Measurements from ENCODE around the gene FBXL17. TPM values are rescaled to one million over a fixed set of nuclear protein-coding genes. Genes with fewer than 3 reads are reported as not detected.

The FBXL17 gene
- total and polyA plus RNA-seq, 2 donors (not counting 1 experiment from before 2014, with no cell fraction given) = 7.3 to 40.3 TPM

DNA sequence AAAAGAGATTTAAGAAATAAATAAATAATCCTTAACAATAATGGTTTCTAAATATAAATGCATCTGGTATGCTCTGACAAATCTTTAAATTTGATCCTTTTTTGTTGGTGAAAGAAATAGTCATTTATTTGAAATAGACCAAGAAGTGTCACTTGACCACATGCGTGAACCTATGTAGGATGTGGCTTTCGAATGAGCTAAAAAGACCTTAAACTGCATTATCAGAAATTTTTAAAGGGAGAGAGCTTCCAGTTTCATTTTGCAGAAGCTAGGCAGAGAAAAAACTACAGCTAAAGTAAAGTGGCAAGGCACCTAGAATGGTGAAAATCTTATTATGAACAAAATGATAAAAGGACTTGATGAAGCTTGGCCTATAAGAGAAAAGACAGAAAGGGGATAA, 402.0 kb downstream of the FBXL17 start:
- DNase-seq = no peak
- Histone ChIP-seq H3K9ac (ENCODE audit: low read length) (no peak overlapping the region), H3K4me1 (ENCODE audit: control insufficient read depth in 2 of 2, insufficient read depth in 2 of 2, low read length in 2 of 2) (no peaks in the 10 kb centered on the region), H3K4me3 (ENCODE audit: control extremely low read depth in 1 of 5, extremely low read depth in 1 of 5, insufficient read depth in 1 of 5, low read depth in 2 of 5, low read length in 4 of 5) (no peak overlapping the region), H3K79me2 (ENCODE audit: control insufficient read depth, insufficient read depth, low read length) (no peaks in the 10 kb centered on the region), H3K36me3 (replicated peaks in 1 of 2; ENCODE audit: control extremely low read depth in 1 of 2, control insufficient read depth in 1 of 2, extremely low read depth in 1 of 2, insufficient read depth in 2 of 2, low read length in 1 of 2) (peaks cover 0 to 2% of the 10 kb centered on the region in 2 experiments), H3K27me3 (replicated peaks in 1 of 4; ENCODE audit: control extremely low read depth in 1 of 4, control insufficient read depth in 3 of 4, insufficient read depth in 4 of 4, low read length in 3 of 4) (no peaks in the 10 kb centered on the region), H3K4me2 (replicated peaks; ENCODE audit: low read depth, low read length, poor library complexity, severe bottlenecking) (no peak overlapping the region), H3K9me3 (ENCODE audit: control extremely low read depth in 1 of 3, control insufficient read depth in 2 of 3, insufficient read depth in 1 of 3, low read length in 2 of 3) (no peaks in the 10 kb centered on the region), H4K20me1 (ENCODE audit: control insufficient read depth, insufficient read depth, low read length, poor library complexity, severe bottlenecking) (no peaks in the 10 kb centered on the region), H3K27ac (ENCODE audit: low read length in 2 of 2) (no peak overlapping the region), H2AFZ (ENCODE audit: insufficient read depth, low read depth, low read length, poor library complexity, severe bottlenecking) (no peak overlapping the region)
- no peaks in the 10 kb centered on the region for H3K27me3 Mint-ChIP-seq
- no peak for ATAC-seq (ENCODE audit: low read depth)
- no peaks in the 10 kb centered on the region for H3K9me3 Mint-ChIP-seq (ENCODE audit: insufficient read depth)
- TF ChIP-seq, protein P1, sequence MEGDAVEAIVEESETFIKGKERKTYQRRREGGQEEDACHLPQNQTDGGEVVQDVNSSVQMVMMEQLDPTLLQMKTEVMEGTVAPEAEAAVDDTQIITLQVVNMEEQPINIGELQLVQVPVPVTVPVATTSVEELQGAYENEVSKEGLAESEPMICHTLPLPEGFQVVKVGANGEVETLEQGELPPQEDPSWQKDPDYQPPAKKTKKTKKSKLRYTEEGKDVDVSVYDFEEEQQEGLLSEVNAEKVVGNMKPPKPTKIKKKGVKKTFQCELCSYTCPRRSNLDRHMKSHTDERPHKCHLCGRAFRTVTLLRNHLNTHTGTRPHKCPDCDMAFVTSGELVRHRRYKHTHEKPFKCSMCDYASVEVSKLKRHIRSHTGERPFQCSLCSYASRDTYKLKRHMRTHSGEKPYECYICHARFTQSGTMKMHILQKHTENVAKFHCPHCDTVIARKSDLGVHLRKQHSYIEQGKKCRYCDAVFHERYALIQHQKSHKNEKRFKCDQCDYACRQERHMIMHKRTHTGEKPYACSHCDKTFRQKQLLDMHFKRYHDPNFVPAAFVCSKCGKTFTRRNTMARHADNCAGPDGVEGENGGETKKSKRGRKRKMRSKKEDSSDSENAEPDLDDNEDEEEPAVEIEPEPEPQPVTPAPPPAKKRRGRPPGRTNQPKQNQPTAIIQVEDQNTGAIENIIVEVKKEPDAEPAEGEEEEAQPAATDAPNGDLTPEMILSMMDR (IDR thresholded peaks at IDR 0.05) = no peak
- no peak for TF ChIP-seq EZH2 (IDR thresholded peaks at IDR 0.05; ENCODE audit: borderline replicate concordance, insufficient read depth, low read depth, low read length, poor library complexity, severe bottlenecking)
- H3K4me1 Mint-ChIP-seq = no peaks in the 10 kb centered on the region
- POLR2A ChIA-PET = no interaction called here
- intact Hi-C loops (cut with micrococcal nuclease) = no loop called here
- WGBS (ENCODE audit: insufficient coverage) = no CpG with 5 or more reads among the region's 2 CpGs
- no peak overlapping the region for H3K27ac Mint-ChIP-seq
- no peak overlapping the region for H3K4me3 Mint-ChIP-seq
- CTCF ChIA-PET = no interaction called here

DNA sequence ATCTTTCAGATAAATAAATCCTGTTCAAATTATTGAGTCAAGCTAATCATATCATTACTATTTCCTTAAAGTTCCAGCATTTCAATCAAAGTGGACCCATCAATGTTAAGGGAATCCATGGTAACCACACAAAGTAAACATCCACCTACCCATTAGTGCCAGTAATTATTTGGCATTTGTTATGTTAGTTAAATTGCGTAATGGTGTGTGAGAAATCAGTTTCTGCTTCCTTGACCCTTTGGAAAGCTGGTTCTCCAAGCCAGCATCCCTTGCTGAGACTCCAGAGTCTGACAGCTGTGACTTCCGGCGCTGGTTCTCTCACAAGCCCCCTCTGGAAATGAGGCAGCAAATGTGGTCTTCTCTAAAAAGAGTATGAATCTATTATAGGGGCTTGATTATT, 402.6 kb downstream of the FBXL17 start:
- Histone ChIP-seq H3K36me3 (replicated peaks in 1 of 2; ENCODE audit: control extremely low read depth in 1 of 2, control insufficient read depth in 1 of 2, extremely low read depth in 1 of 2, insufficient read depth in 2 of 2, low read length in 1 of 2) (peaks cover 0 to 2% of the 10 kb centered on the region in 2 experiments), H3K79me2 (ENCODE audit: control insufficient read depth, insufficient read depth, low read length) (no peaks in the 10 kb centered on the region), H3K4me1 (ENCODE audit: control insufficient read depth in 2 of 2, insufficient read depth in 2 of 2, low read length in 2 of 2) (no peaks in the 10 kb centered on the region), H2AFZ (ENCODE audit: insufficient read depth, low read depth, low read length, poor library complexity, severe bottlenecking) (no peak overlapping the region), H3K27me3 (replicated peaks in 1 of 4; ENCODE audit: control extremely low read depth in 1 of 4, control insufficient read depth in 3 of 4, insufficient read depth in 4 of 4, low read length in 3 of 4) (no peaks in the 10 kb centered on the region), H3K9ac (ENCODE audit: low read length) (no peak overlapping the region), H3K27ac (ENCODE audit: low read length in 2 of 2) (no peak overlapping the region), H3K4me2 (replicated peaks; ENCODE audit: low read depth, low read length, poor library complexity, severe bottlenecking) (no peak overlapping the region), H3K4me3 (ENCODE audit: control extremely low read depth in 1 of 5, extremely low read depth in 1 of 5, insufficient read depth in 1 of 5, low read depth in 2 of 5, low read length in 4 of 5) (no peak overlapping the region), H4K20me1 (ENCODE audit: control insufficient read depth, insufficient read depth, low read length, poor library complexity, severe bottlenecking) (no peaks in the 10 kb centered on the region), H3K9me3 (ENCODE audit: control extremely low read depth in 1 of 3, control insufficient read depth in 2 of 3, insufficient read depth in 1 of 3, low read length in 2 of 3) (no peaks in the 10 kb centered on the region)
- ATAC-seq (ENCODE audit: low read depth) (no peak), DNase-seq (no peak)
- no peaks in the 10 kb centered on the region for H3K9me3 Mint-ChIP-seq (ENCODE audit: insufficient read depth)
- CTCF ChIA-PET = no interaction called here
- no peaks in the 10 kb centered on the region for H3K4me1 Mint-ChIP-seq
- WGBS (ENCODE audit: insufficient coverage) = 94% methylated on average over 3 of the region's 3 CpGs
- intact Hi-C loops (cut with micrococcal nuclease) = no loop called here
- TF ChIP-seq, protein P1 (IDR thresholded peaks at IDR 0.05) = no peak
- TF ChIP-seq EZH2 (IDR thresholded peaks at IDR 0.05; ENCODE audit: borderline replicate concordance, insufficient read depth, low read depth, low read length, poor library complexity, severe bottlenecking) = no peak
- no peak overlapping the region for H3K4me3 Mint-ChIP-seq
- POLR2A ChIA-PET = no interaction called here
- no peak overlapping the region for H3K27ac Mint-ChIP-seq
- H3K27me3 Mint-ChIP-seq = no peaks in the 10 kb centered on the region
